Transverse colon (tissue), 4 donors: ENCODE results near the gene S100A16. TPM values are rescaled to one million over a fixed set of nuclear protein-coding genes. Genes with fewer than 3 reads are reported as not detected.
A peak's percentile ranks its signal among the peaks of the same experiment; 100 is the strongest.
"Not testable (repeated sequence)": the region's sequence is repeated elsewhere in the genome, so short reads cannot be mapped to it uniquely, and the experiment has no call there.

Source experiments
- DNase-seq: peaks from one replicate; pipeline ENCODE4 v3.0.0-alpha.2; 2019
- H3K27ac ChIP-seq, 4 donors: fragments of 200-600 bp; sonication (generic); 2 replicates each; pipeline ENCODE4 v1.5.1; 2016 to 2018; ENCODE audit warnings: inconsistent platforms in 4 of 4
- H3K27me3 ChIP-seq: fragments of 200-600 bp; sonication (generic); 2 replicates; pipeline ENCODE4 v1.5.1; 2017; ENCODE audit warnings: inconsistent platforms
- H3K36me3 ChIP-seq, 4 donors: fragments of 200-600 bp; sonication (generic); 2 replicates each; pipeline ENCODE4 v1.5.1; 2017 to 2019; ENCODE audit warnings: inconsistent platforms in 4 of 4
- H3K4me1 ChIP-seq, 4 donors: fragments of 200-600 bp; sonication (generic); 2 replicates each; pipeline ENCODE4 v1.5.1; 2017 to 2020; ENCODE audit warnings: inconsistent platforms in 4 of 4
- H3K4me3 ChIP-seq, 4 donors: fragments of 200-600 bp; sonication (generic); 1 replicate in 1 of 4; 2 replicates in 3 of 4; pipeline versions ENCODE4 v1.5.1 to v1.6.1; 2017 to 2019; ENCODE audit warnings: inconsistent platforms in 4 of 4
- H3K9me3 ChIP-seq, 2 donors: fragments of 200-600 bp; sonication (generic); 2 replicates each; pipeline ENCODE4 v1.5.1; 2017 to 2019; ENCODE audit warnings: inconsistent platforms in 2 of 2
- EP300 ChIP-seq: sonication (generic); formaldehyde crosslinking; IDR thresholded peaks from one replicate; pipeline ENCODE4 v1.6.1; 2017; ENCODE audit warnings: antibody characterized with exemption, low read depth
- POLR2A ChIP-seq: fragments of 450-650 bp; IDR thresholded peaks from one replicate; pipeline ENCODE4 v1.6.1; 2016; ENCODE audit warnings: antibody characterized with exemption, mild to moderate bottlenecking, moderate library complexity
- POLR2AphosphoS5 ChIP-seq, 3 donors: sonication (generic); formaldehyde crosslinking; IDR thresholded peaks; one replicate each; pipeline ENCODE4 v1.6.1; 2016; ENCODE audit warnings: antibody characterized with exemption in 3 of 3
- WGBS, 2 donors: methylation state at CpG; one replicate each; pipeline ENCODE4 v1.1.5; 2018; ENCODE audit warnings: low coverage in 1 of 2; 5-methylcytosine and 5-hydroxymethylcytosine counted together
- in situ Hi-C, 4 donors: fragments of 200-750 bp; cut with MboI; loops; one replicate each; pipeline versions ENCODE4 v1.15.0 to v1.15.1; 2017; ENCODE audit warnings: low sequenced_read_pairs in 3 of 4, low pct_ligation_motif_present in 1 of 4, low pct_unique_long_range_greater_than_20kb in 1 of 4
- intact Hi-C: fragments of 100-400 bp; cut with DNase I; formaldehyde crosslinking; loops from one replicate; pipeline ENCODE4 v1.15.1; 2023; ENCODE audit warnings: low total_unique reads
- total RNA-seq, 4 donors: library from RNA; depleted of rRNA; stranded (reverse); fragments of >200 nt; gene quantifications; one replicate each; pipeline ENCODE4 v1.1.0, GENCODE V29; 2016
- TF ChIP-seq, protein P1 (sequence below), 5 experiments: fragments of 200-600 bp in 3 of 5; fragments of 450-650 bp in 2 of 5; sonication (generic) in 3 of 5; IDR thresholded peaks; 1 replicate in 2 of 5; 2 replicates in 3 of 5; pipeline ENCODE4 v1.5.1; 2016 to 2017; ENCODE audit warnings: antibody characterized with exemption in 5 of 5, inconsistent platforms in 3 of 5, mild to moderate bottlenecking in 2 of 5, moderate library complexity in 1 of 5

The S100A16 gene
- total RNA-seq, 4 donors from 2014 or later, result 181 to 223 (median 196) TPM

DNA sequence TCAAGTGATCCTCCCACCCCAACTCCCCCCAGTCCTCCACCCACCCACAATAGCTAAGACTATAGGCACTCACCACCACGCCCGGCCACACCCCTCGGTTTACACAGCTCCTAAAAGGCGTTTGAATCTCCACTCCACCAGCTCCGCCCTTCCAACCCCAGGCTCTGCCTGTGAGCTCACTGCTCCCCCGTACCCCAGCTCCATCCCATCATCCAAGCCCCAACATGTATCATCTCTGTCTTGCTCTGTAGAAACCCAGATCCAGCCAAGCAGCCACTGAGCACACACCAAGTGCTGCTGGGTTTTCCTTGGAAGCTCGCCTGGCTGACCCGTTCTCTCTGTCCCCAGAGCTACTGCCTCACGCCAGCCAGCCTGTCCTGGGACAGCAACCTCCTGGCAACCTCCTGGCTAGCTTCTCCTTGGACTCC, 35.3 kb downstream of the S100A16 start:
- TF ChIP-seq POLR2A (no peak), POLR2AphosphoS5 (IDR thresholded peaks at IDR 0.05) (no peak), EP300 (no peak)
- TF ChIP-seq, protein P1, sequence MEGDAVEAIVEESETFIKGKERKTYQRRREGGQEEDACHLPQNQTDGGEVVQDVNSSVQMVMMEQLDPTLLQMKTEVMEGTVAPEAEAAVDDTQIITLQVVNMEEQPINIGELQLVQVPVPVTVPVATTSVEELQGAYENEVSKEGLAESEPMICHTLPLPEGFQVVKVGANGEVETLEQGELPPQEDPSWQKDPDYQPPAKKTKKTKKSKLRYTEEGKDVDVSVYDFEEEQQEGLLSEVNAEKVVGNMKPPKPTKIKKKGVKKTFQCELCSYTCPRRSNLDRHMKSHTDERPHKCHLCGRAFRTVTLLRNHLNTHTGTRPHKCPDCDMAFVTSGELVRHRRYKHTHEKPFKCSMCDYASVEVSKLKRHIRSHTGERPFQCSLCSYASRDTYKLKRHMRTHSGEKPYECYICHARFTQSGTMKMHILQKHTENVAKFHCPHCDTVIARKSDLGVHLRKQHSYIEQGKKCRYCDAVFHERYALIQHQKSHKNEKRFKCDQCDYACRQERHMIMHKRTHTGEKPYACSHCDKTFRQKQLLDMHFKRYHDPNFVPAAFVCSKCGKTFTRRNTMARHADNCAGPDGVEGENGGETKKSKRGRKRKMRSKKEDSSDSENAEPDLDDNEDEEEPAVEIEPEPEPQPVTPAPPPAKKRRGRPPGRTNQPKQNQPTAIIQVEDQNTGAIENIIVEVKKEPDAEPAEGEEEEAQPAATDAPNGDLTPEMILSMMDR (IDR thresholded peaks at IDR 0.05), result no peak

DNA sequence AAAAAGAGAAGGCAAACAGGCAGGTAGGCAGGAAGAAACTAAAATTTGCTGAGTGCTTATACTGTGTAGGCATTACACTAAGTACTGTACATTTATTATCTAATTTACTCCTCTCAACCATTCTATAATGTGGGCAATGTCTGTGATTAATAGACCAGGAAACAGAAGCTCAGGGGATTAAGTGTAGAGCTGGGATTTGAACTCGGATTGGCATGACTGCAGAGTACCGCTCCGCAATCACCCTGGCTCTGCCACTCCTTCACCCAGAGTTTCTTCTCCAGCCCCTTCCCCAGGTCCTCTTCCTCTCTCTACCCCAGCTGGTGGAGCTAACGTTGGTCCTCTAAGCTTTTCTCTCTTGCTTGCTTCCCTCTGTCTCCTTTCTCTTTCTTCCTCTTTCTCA, 35.8 kb downstream of the S100A16 start:
- intact Hi-C loops, result loop anchor here (5.0 kb wide), 1 partner anchor 35 kb away; the partner anchor contains the start of gene S100A16
- H3K9me3 ChIP-seq, result no peaks in the 10 kb centered on the region
- no peaks in the 10 kb centered on the region for H3K27me3 ChIP-seq
- H3K4me1 ChIP-seq, result peaks cover 8 to 29% (median 11%) of the 10 kb centered on the region in 4 donors
- H3K4me3 ChIP-seq, result no peak overlapping the region
- TF ChIP-seq EP300 (no peak), POLR2A (no peak), POLR2AphosphoS5 (IDR thresholded peaks at IDR 0.05) (no peak)
- TF ChIP-seq, protein P1 (IDR thresholded peaks at IDR 0.05), result no peak
- no peaks in the 10 kb centered on the region for H3K36me3 ChIP-seq
- no peak overlapping the region for H3K27ac ChIP-seq
- WGBS, 2 donors, result 51% methylated on average over 4 of the region's 4 CpGs; no CpG with 5 or more reads in 1 of the 2 donors
- no peak for DNase-seq
- in situ Hi-C loops, result loop anchor here in 2 of 4 donors (10.0 to 25.0 kb wide), 2 partner anchors 88 to 215 kb away; partner anchors contain the start of gene S100A9 (in 1 of the 2)

More for the DNA sequence above, 35.3 kb downstream of the S100A16 start:
- peak; percentile 63 for DNase-seq
- in situ Hi-C loops (loop anchor here in 2 of 4 donors (10.0 to 25.0 kb wide), 2 partner anchors 87 to 215 kb away; partner anchors contain the start of gene S100A9 (in 1 of the 2)), intact Hi-C loops (loop anchor here (5.0 kb wide), 1 partner anchor 35 kb away; the partner anchor contains the start of gene S100A16)
- Histone ChIP-seq H3K36me3 (no peaks in the 10 kb centered on the region), H3K4me1 (peaks cover 5 to 24% (median 9%) of the 10 kb centered on the region in 4 donors), H3K9me3 (no peaks in the 10 kb centered on the region), H3K4me3 (no peak overlapping the region), H3K27ac (no peak overlapping the region), H3K27me3 (no peaks in the 10 kb centered on the region)
- WGBS, 2 donors, result 42 to 48% methylated on average over 3 to 9 of the region's 9 CpGs

DNA sequence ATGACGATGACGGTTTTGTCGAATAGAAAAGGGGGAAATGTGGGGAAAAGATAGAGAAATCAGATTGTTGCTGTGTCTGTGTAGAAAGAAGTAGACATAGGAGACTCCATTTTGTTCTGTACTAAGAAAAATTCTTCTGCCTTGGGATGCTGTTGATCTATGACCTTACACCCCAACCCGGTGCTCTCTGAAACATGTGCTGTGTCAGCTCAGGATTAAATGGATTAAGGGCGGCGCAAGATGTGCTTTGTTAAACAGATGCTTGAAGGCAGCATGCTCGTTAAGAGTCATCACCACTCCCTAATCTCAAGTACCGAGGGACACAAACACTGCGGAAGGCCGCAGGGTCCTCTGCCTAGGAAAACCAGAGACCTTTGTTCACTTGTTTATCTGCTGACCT, 37.4 kb downstream of the S100A16 start:
- not testable (repeated sequence) for H3K9me3 ChIP-seq, DNase-seq, H3K36me3 ChIP-seq, H3K27ac ChIP-seq, H3K27me3 ChIP-seq, H3K4me3 ChIP-seq
- in situ Hi-C loops (loop anchor here in 2 of 4 donors (10.0 to 25.0 kb wide), 2 partner anchors 89 to 213 kb away; partner anchors contain the start of gene S100A9 (in 1 of the 2)), intact Hi-C loops (loop anchor here (5.0 kb wide), 1 partner anchor 37 kb away; the partner anchor contains the start of gene S100A16)
- WGBS, 2 donors, result 87% methylated on average over 10 of the region's 10 CpGs; no CpG with 5 or more reads in 1 of the 2 donors
- H3K4me1 ChIP-seq, result peaks cover 8 to 30% (median 11%) of the 10 kb centered on the region in 4 donors

DNA sequence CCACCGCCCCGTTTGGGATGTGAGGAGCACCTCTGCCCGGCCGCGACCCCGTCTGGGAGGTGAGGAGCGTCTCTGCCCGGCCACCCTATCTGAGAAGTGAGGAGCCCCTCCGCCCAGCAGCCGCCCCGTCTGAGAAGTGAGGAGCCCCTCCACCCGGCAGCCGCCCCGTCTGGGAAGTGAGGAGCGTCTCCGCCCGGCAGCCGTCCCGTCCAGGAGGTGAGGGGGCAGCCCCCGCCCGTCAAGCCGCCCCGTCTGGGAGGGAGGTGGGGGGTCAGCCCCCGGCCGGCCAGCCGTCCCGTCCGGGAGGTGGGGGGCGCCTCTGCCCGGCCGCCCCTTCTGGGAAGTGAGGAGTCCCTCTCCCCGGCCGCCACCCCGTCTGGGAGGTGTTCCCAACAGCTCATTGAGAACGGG, 37.9 kb downstream of the S100A16 start:
- 97% methylated on average over 14 of the region's 35 CpGs; no CpG with 5 or more reads in 1 of the 2 donors for WGBS, 2 donors
- H3K4me1 ChIP-seq, result peaks cover 8 to 30% (median 11%) of the 10 kb centered on the region in 4 donors
- H3K36me3 ChIP-seq, H3K4me3 ChIP-seq, H3K9me3 ChIP-seq, H3K27ac ChIP-seq, H3K27me3 ChIP-seq, DNase-seq: not testable (repeated sequence)
- in situ Hi-C loops, result loop anchor here in 2 of 4 donors (10.0 to 25.0 kb wide), 2 partner anchors 90 to 213 kb away; partner anchors contain the start of gene S100A9 (in 1 of the 2)
- intact Hi-C loops, result loop anchor here (5.0 kb wide), 1 partner anchor 37 kb away; the partner anchor contains the start of gene S100A16

DNA sequence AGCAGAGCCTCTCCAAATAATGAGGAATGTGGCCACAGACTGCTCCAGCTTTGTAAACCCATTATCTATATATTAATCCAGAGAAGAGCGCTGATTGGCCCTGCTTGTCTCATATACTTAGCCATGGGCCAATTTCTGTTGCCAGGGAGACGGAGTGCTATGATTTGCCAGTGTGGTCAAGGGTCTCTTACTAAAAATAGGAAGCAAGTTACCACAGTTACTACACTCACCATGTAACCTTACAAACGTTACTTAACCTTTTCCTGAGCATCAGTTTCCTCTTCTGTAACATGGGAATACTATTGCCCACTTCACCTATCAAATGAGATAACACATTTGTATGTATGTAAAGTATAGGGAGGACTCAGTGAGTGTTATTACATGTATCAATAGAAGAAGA, 39.6 kb downstream of the S100A16 start:
- H3K27ac ChIP-seq, result peak overlapping the region; percentile 29 to 63 (median 59)
- intact Hi-C loops, result no loop called here
- no peaks in the 10 kb centered on the region for H3K9me3 ChIP-seq
- no peak for DNase-seq
- in situ Hi-C loops, result loop anchor here in 1 of 4 donors (10.0 kb wide), 1 partner anchor 91 kb away; no protein-coding TSS in a partner anchor
- H3K4me1 ChIP-seq, result peaks cover 9 to 37% (median 14%) of the 10 kb centered on the region in 4 donors
- WGBS, 2 donors, result 66 to 69% methylated on average over 3 of the region's 3 CpGs
- no peak overlapping the region for H3K4me3 ChIP-seq
- no peaks in the 10 kb centered on the region for H3K36me3 ChIP-seq
- TF ChIP-seq, protein P1 (IDR thresholded peaks at IDR 0.05), result no peak
- no peak for TF ChIP-seq POLR2A
- TF ChIP-seq POLR2AphosphoS5 (IDR thresholded peaks at IDR 0.05), result no peak
- no peaks in the 10 kb centered on the region for H3K27me3 ChIP-seq
